ENCODE measurements around the gene RASGRP3.

DNA sequence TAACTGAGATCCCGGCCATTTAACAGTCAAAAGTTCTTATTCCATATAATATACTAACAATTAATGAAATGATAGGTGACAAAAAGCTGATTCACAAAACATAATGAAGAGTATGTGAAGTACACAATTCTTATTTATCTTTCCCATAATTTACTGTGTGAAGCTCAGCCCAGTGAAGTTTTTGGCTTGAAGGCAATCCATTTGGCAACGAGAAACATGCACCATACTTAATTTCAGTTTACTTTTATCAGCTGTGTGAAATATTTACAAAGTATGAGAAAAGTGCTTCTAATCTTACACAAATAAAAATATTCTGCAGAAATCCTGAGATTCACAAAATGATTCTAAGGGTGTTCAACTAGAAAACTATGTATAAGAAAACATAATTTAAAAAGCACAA, 110.3 kb downstream of the RASGRP3 start:
- TF ChIP-seq POLR2AphosphoS5 (IDR thresholded peaks at IDR 0.05; ENCODE audit: insufficient read depth, low read depth, low read length), result no peak
- TF ChIP-seq, protein P1, sequence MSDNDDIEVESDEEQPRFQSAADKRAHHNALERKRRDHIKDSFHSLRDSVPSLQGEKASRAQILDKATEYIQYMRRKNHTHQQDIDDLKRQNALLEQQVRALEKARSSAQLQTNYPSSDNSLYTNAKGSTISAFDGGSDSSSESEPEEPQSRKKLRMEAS (IDR thresholded peaks at IDR 0.05; ENCODE audit: insufficient read depth, insufficient read length), result no peak
- TF ChIP-seq, protein P2, sequence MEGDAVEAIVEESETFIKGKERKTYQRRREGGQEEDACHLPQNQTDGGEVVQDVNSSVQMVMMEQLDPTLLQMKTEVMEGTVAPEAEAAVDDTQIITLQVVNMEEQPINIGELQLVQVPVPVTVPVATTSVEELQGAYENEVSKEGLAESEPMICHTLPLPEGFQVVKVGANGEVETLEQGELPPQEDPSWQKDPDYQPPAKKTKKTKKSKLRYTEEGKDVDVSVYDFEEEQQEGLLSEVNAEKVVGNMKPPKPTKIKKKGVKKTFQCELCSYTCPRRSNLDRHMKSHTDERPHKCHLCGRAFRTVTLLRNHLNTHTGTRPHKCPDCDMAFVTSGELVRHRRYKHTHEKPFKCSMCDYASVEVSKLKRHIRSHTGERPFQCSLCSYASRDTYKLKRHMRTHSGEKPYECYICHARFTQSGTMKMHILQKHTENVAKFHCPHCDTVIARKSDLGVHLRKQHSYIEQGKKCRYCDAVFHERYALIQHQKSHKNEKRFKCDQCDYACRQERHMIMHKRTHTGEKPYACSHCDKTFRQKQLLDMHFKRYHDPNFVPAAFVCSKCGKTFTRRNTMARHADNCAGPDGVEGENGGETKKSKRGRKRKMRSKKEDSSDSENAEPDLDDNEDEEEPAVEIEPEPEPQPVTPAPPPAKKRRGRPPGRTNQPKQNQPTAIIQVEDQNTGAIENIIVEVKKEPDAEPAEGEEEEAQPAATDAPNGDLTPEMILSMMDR (IDR thresholded peaks at IDR 0.05; ENCODE audit: extremely low read depth in 1 of 2, insufficient read depth in 1 of 2, low read depth in 1 of 2, low read length in 2 of 2), result no peak

All from endothelial cell of umbilical vein (primary cell).